Gastroesophageal sphincter (tissue), 4 donors: ENCODE results near the gene MYEF2. TPM values are rescaled to one million over a fixed set of nuclear protein-coding genes. Genes with fewer than 3 reads are reported as not detected.
A peak's percentile ranks its signal among the peaks of the same experiment; 100 is the strongest.

ENCODE experiments used
- ATAC-seq: fragments of 150-250 bp; one replicate; pipeline ENCODE4 v1.9.1; 2016; ENCODE audit warnings: mild to moderate bottlenecking, moderate library complexity
- H3K27ac ChIP-seq, 4 donors: fragments of 200-600 bp; sonication (generic) in 3 of 4; 1 replicate in 3 of 4; 2 replicates in 1 of 4; pipeline ENCODE4 v1.5.1; 2016 to 2019
- H3K27me3 ChIP-seq: fragments of 200-600 bp; sonication (generic); one replicate; pipeline ENCODE4 v1.5.1; 2019
- H3K36me3 ChIP-seq, 2 donors: fragments of 200-600 bp; sonication (generic); one replicate each; pipeline ENCODE4 v1.5.1; 2019; ENCODE audit warnings: control low read depth in 1 of 2
- H3K4me1 ChIP-seq, 3 donors: fragments of 200-600 bp; sonication (generic); 1 replicate in 2 of 3; 2 replicates in 1 of 3; pipeline ENCODE4 v1.5.1; 2016 to 2019; ENCODE audit warnings: control low read depth in 2 of 3
- H3K4me3 ChIP-seq, 2 donors: fragments of 200-600 bp; sonication (generic); one replicate each; pipeline ENCODE4 v1.5.1; 2019; ENCODE audit warnings: mild to moderate bottlenecking in 1 of 2, moderate library complexity in 1 of 2
- H3K9me3 ChIP-seq, 3 donors: fragments of 200-600 bp; sonication (generic); one replicate each; pipeline ENCODE4 v1.5.1; 2017 to 2019; ENCODE audit warnings: control low read depth in 2 of 3
- EP300 ChIP-seq: sonication (generic); formaldehyde crosslinking; IDR thresholded peaks from one replicate; pipeline ENCODE4 v1.6.1; 2017; ENCODE audit warnings: antibody characterized with exemption, mild to moderate bottlenecking
- POLR2A ChIP-seq, 2 donors: fragments of 450-650 bp; IDR thresholded peaks; one replicate each; pipeline ENCODE4 v1.6.1; 2017; ENCODE audit warnings: antibody characterized with exemption in 2 of 2, mild to moderate bottlenecking in 2 of 2, moderate library complexity in 1 of 2
- POLR2AphosphoS5 ChIP-seq: sonication (generic); formaldehyde crosslinking; IDR thresholded peaks from one replicate; pipeline ENCODE4 v1.6.1; 2017; ENCODE audit warnings: antibody characterized with exemption
- WGBS, 2 donors: methylation state at CpG; one replicate each; pipeline ENCODE4 v1.1.5; 2018; ENCODE audit warnings: low coverage in 1 of 2; 5-methylcytosine and 5-hydroxymethylcytosine counted together
- total RNA-seq, 4 donors: library from RNA; depleted of rRNA; stranded (reverse); fragments of >200 nt; gene quantifications; one replicate each; pipeline ENCODE4 v1.1.0, GENCODE V29; 2016
- TF ChIP-seq, protein P1 (sequence below), 4 experiments: fragments of 200-600 bp in 2 of 4; fragments of 450-650 bp in 2 of 4; sonication (generic) in 1 of 4; IDR thresholded peaks; one replicate each; pipeline ENCODE4 v1.5.1; 2017 to 2019; ENCODE audit warnings: antibody characterized with exemption in 4 of 4, mild to moderate bottlenecking in 2 of 4, moderate library complexity in 2 of 4

Gene MYEF2
- total RNA-seq, 4 donors from 2014 or later = 19.3 to 94.2 (median 40.1) TPM

DNA sequence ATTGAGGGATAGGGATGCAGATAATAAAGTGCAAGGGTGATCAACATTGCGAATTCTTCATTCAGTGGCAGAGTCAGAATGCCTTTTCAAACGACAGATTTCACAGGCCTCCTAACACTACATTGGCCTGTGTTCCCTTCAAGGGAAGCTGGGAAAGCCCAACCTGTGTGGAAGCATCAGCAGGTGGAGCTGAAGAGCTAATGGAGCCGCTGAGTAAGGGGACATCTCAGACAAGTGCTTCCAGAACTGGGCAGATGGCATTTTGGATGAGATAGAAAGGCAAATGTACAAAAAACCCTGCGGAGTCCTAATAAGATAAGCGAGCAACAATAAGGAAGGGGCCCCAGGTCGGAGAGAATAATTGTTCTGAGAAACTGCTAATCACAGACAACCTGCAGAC lies 65.9 kb downstream of the MYEF2 start:
- Histone ChIP-seq H3K4me1 (peaks cover 0 to 4% (median 0%) of the 10 kb centered on the region in 3 donors), H3K27me3 (no peaks in the 10 kb centered on the region), H3K9me3 (no peaks in the 10 kb centered on the region), H3K36me3 (no peaks in the 10 kb centered on the region), H3K27ac (no peak overlapping the region), H3K4me3 (no peak overlapping the region)
- TF ChIP-seq POLR2A (IDR thresholded peaks at IDR 0.05) (no peak), EP300 (no peak)
- TF ChIP-seq, protein P1, sequence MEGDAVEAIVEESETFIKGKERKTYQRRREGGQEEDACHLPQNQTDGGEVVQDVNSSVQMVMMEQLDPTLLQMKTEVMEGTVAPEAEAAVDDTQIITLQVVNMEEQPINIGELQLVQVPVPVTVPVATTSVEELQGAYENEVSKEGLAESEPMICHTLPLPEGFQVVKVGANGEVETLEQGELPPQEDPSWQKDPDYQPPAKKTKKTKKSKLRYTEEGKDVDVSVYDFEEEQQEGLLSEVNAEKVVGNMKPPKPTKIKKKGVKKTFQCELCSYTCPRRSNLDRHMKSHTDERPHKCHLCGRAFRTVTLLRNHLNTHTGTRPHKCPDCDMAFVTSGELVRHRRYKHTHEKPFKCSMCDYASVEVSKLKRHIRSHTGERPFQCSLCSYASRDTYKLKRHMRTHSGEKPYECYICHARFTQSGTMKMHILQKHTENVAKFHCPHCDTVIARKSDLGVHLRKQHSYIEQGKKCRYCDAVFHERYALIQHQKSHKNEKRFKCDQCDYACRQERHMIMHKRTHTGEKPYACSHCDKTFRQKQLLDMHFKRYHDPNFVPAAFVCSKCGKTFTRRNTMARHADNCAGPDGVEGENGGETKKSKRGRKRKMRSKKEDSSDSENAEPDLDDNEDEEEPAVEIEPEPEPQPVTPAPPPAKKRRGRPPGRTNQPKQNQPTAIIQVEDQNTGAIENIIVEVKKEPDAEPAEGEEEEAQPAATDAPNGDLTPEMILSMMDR (IDR thresholded peaks at IDR 0.05) = peak; percentile 10 to 61 (median 43)
- peak; percentile 58 for ATAC-seq
- 29 to 47% methylated on average over 5 to 6 of the region's 6 CpGs for WGBS, 2 donors

DNA sequence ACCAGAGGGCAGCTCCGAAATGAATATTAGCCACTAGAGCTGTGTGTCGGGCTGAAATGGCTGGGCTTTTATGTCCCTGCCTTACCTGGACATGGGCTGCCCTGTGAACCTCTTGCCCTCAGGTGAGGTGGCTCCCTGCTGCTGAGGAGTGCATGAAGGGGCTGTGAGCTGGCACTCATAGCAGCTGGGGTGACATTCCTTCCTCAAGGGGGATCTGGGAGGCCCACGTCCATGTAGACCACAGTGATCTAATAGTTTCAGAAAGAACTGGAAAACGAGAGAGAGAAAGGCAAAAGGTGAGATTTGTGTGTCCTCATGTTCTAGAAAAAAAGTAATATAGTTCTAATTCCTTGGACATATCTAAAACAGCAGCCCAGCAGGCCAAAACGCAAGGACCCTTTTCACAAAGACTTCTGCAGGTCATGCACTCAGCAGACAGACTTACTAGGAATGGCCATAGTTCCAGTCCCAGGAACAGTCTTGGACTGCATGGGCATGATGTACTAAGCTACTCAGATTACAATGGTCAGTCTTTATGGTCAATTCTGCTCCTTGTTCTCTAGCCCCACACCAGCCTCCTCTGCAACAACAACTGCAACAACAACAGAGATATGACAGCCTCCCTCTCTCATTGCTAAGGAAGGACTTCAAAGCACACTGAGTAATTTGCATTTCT lies 68.1 kb downstream of the MYEF2 start:
- Histone ChIP-seq H3K27ac (no peak overlapping the region), H3K4me3 (no peak overlapping the region), H3K36me3 (no peaks in the 10 kb centered on the region), H3K4me1 (peaks cover 0 to 4% (median 0%) of the 10 kb centered on the region in 3 donors), H3K9me3 (no peaks in the 10 kb centered on the region), H3K27me3 (no peaks in the 10 kb centered on the region)
- 70 to 100% methylated on average over 2 to 5 of the region's 5 CpGs for WGBS, 2 donors
- no peak for ATAC-seq
- no peak for TF ChIP-seq POLR2AphosphoS5
- no peak for TF ChIP-seq POLR2A (IDR thresholded peaks at IDR 0.05)
- TF ChIP-seq EP300 = no peak
- TF ChIP-seq, protein P1 (IDR thresholded peaks at IDR 0.05) = no peak

DNA sequence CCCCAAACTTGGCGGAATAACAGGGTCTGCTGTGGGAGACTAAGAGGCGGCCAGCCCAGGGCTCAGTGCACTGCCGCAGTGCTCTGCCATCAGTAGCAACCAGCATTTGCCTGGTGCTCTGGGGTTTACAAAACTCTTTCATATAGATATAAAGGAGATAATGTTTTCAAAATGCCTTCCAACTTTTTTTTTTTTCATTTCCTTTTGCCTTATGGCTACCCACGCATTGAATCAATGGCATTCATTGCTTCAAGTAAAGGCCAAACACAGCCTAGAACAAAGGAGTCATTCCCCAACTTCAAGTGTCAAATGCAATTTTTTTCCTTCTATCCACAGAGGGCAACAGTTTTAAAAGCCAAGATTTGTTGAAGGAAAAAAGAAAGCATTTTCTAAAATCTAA lies 68.9 kb downstream of the MYEF2 start:
- Histone ChIP-seq H3K27me3 (no peaks in the 10 kb centered on the region), H3K27ac (no peak overlapping the region), H3K4me1 (peaks cover 0 to 4% (median 0%) of the 10 kb centered on the region in 3 donors), H3K4me3 (no peak overlapping the region), H3K9me3 (no peaks in the 10 kb centered on the region), H3K36me3 (no peaks in the 10 kb centered on the region)
- 90% methylated on average over 4 of the region's 4 CpGs; no CpG with 5 or more reads in 1 of the 2 donors for WGBS, 2 donors
- no peak for ATAC-seq
- TF ChIP-seq EP300 (no peak), POLR2AphosphoS5 (no peak), POLR2A (IDR thresholded peaks at IDR 0.05) (no peak)
- TF ChIP-seq, protein P1 (IDR thresholded peaks at IDR 0.05) = no peak

DNA sequence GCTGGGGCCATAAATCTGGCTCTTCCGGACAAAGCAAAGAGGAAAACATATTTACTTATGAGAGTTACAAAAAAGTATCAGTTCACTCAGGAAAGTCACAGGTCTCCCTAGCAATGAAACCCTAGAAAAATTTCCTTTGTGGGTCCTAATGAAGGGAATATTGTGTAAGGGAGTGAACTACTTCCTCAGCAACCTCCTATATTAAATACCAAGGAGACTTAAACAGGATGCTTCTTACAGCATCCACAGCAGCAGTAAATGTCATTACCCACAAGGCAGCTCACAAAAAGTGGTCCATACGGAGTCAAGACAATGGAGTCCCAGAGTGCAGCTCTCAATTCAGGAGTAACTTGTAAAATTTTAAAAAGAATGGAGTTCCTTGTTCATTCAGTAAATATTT lies 72.2 kb downstream of the MYEF2 start:
- 69 to 75% methylated on average over 1 to 2 of the region's 2 CpGs for WGBS, 2 donors
- TF ChIP-seq POLR2A (IDR thresholded peaks at IDR 0.05) (no peak), EP300 (no peak), POLR2AphosphoS5 (no peak)
- TF ChIP-seq, protein P1 (IDR thresholded peaks at IDR 0.05) = no peak
- Histone ChIP-seq H3K9me3 (no peaks in the 10 kb centered on the region), H3K27ac (no peak overlapping the region), H3K36me3 (no peaks in the 10 kb centered on the region), H3K27me3 (no peaks in the 10 kb centered on the region), H3K4me1 (peaks cover 0 to 4% (median 0%) of the 10 kb centered on the region in 3 donors), H3K4me3 (no peak overlapping the region)
- no peak for ATAC-seq

DNA sequence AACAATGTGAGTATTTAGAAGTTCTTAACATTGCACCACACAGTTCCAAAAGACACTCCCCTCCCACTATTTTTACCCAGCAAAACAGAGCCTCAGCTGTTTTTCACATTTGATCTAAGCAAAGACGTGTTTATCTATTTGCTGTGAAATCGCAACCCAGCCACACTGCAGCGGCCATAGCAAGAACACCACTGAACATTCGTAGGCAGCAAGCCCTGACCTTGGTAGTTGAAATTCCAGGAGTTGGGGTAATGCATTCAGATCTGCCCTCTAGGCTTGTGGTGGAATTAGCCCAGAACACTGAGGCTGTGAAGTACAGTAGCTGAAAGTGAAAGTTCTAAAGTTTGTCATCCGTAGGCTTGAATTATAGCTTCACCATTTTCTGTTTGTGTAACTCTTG lies 74.4 kb downstream of the MYEF2 start:
- 80 to 83% methylated on average over 1 to 3 of the region's 5 CpGs for WGBS, 2 donors

More for the DNA sequence above, 74.4 kb downstream of the MYEF2 start:
- ATAC-seq = no peak
- Histone ChIP-seq H3K4me3 (no peak overlapping the region), H3K27ac (no peak overlapping the region), H3K27me3 (no peaks in the 10 kb centered on the region), H3K36me3 (no peaks in the 10 kb centered on the region), H3K4me1 (no peaks in the 10 kb centered on the region), H3K9me3 (no peaks in the 10 kb centered on the region)
- TF ChIP-seq POLR2A (IDR thresholded peaks at IDR 0.05) = no peak
- no peak for TF ChIP-seq EP300
- TF ChIP-seq POLR2AphosphoS5 = no peak
- TF ChIP-seq, protein P1 (IDR thresholded peaks at IDR 0.05) = no peak
